Liver (tissue), 3 donors: ENCODE data around the gene FAM83D.

Experiments used
- CTCF ChIP-seq: fragments of 150-350 bp; IDR thresholded peaks from 2 replicates; pipeline ENCODE4 v1.5.1; 2017; ENCODE audit warnings: improper control_type of control experiment, low read depth, low read length; ENCODE audit not compliant: missing input control
- EGR1 ChIP-seq, 2 donors: IDR thresholded peaks; 2 replicates each; pipeline ENCODE4 v1.6.1; 2016 to 2018; ENCODE audit warnings: antibody characterized with exemption in 2 of 2, low read depth in 2 of 2
- FOXA1 ChIP-seq: IDR thresholded peaks from 2 replicates; pipeline ENCODE4 v1.6.1; 2016; ENCODE audit warnings: antibody characterized with exemption
- GABPA ChIP-seq, 2 donors: IDR thresholded peaks in 1 of 2; conservative IDR thresholded peaks in 1 of 2; 2 replicates each; pipeline ENCODE4 v1.6.1; 2016; ENCODE audit warnings: antibody characterized with exemption in 2 of 2, mild to moderate bottlenecking in 1 of 2, moderate library complexity in 1 of 2
- HNF4A ChIP-seq, 2 donors: conservative IDR thresholded peaks; 2 replicates each; pipeline ENCODE4 v1.6.1; 2016; ENCODE audit warnings: antibody characterized with exemption in 2 of 2, mild to moderate bottlenecking in 2 of 2
- JUND ChIP-seq, 2 donors: IDR thresholded peaks; 2 replicates each; pipeline ENCODE4 v1.6.1; 2016; ENCODE audit warnings: antibody characterized with exemption in 2 of 2
- RAD21 ChIP-seq, 2 donors: IDR thresholded peaks; 2 replicates each; pipeline ENCODE4 v1.6.1; 2016; ENCODE audit warnings: antibody characterized with exemption in 2 of 2, mild to moderate bottlenecking in 2 of 2
- SP1 ChIP-seq: IDR thresholded peaks from 2 replicates; pipeline ENCODE4 v1.6.1; 2018; ENCODE audit warnings: antibody characterized with exemption, mild to moderate bottlenecking
- TAF1 ChIP-seq: conservative IDR thresholded peaks from 2 replicates; pipeline ENCODE4 v1.6.1; 2016; ENCODE audit warnings: antibody characterized with exemption, mild to moderate bottlenecking
- YY1 ChIP-seq: IDR thresholded peaks from 2 replicates; pipeline ENCODE4 v1.6.1; 2016; ENCODE audit warnings: antibody characterized with exemption, mild to moderate bottlenecking
- ZBTB33 ChIP-seq: IDR thresholded peaks from 2 replicates; pipeline ENCODE4 v1.6.1; 2016; ENCODE audit warnings: antibody characterized with exemption
- TF ChIP-seq, protein P1 (sequence below): IDR thresholded peaks from 2 replicates; pipeline ENCODE4 v1.6.1; 2016; ENCODE audit warnings: antibody characterized with exemption, mild to moderate bottlenecking
- TF ChIP-seq, protein P2 (sequence below): IDR thresholded peaks from 2 replicates; pipeline ENCODE4 v1.6.1; 2016; ENCODE audit warnings: antibody characterized with exemption
- donor health status: healthy.
- donor health status: healthy.

DNA sequence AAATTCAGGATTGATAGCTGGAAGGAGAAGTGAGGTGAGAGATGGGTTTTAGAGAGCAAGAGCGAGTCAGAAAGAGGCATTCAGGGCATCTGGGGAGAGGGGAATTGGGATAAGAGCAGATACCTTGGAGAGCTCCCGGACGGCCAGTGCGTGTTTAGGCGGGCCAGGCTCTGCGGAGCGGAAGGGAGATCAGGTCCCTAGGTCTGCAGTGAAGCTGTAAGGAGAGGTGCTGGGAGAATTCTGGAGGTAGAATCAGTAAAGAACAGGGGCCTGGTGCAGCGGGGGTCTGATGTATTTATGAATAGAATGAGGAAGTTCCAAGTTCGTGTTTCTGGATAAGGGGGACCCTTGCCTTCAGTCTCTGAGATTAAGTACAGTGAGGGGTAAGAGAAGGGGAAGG lies 47.4 kb upstream of the FAM83D start:
- TF ChIP-seq CTCF (no peak), SP1 (no peak), RAD21 (IDR thresholded peaks at IDR 0.05) (no peak), ZBTB33 (no peak), GABPA (IDR thresholded peaks at IDR 0.05 in 1 of 2, conservative IDR thresholded peaks at IDR 0.05 in 1 of 2) (no peak), TAF1 (no peak), JUND (IDR thresholded peaks at IDR 0.05) (no peak), YY1 (no peak), HNF4A (conservative IDR thresholded peaks at IDR 0.05) (no peak), EGR1 (IDR thresholded peaks at IDR 0.05; ENCODE audit: low read depth in 2 of 2) (no peak), FOXA1 (no peak)
- TF ChIP-seq, protein P1, sequence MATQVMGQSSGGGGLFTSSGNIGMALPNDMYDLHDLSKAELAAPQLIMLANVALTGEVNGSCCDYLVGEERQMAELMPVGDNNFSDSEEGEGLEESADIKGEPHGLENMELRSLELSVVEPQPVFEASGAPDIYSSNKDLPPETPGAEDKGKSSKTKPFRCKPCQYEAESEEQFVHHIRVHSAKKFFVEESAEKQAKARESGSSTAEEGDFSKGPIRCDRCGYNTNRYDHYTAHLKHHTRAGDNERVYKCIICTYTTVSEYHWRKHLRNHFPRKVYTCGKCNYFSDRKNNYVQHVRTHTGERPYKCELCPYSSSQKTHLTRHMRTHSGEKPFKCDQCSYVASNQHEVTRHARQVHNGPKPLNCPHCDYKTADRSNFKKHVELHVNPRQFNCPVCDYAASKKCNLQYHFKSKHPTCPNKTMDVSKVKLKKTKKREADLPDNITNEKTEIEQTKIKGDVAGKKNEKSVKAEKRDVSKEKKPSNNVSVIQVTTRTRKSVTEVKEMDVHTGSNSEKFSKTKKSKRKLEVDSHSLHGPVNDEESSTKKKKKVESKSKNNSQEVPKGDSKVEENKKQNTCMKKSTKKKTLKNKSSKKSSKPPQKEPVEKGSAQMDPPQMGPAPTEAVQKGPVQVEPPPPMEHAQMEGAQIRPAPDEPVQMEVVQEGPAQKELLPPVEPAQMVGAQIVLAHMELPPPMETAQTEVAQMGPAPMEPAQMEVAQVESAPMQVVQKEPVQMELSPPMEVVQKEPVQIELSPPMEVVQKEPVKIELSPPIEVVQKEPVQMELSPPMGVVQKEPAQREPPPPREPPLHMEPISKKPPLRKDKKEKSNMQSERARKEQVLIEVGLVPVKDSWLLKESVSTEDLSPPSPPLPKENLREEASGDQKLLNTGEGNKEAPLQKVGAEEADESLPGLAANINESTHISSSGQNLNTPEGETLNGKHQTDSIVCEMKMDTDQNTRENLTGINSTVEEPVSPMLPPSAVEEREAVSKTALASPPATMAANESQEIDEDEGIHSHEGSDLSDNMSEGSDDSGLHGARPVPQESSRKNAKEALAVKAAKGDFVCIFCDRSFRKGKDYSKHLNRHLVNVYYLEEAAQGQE, result peak; percentile 97
- TF ChIP-seq, protein P2, sequence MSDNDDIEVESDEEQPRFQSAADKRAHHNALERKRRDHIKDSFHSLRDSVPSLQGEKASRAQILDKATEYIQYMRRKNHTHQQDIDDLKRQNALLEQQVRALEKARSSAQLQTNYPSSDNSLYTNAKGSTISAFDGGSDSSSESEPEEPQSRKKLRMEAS, result no peak
